SU-DHL-6 (cell line): ENCODE data around the gene ATP6V0D1.

Experiments used
- EZH2phosphoT487 ChIP-seq: fragments of 200-600 bp; sonication (generic), shearing (Covaris generic); conservative IDR thresholded peaks from 2 replicates; pipeline ENCODE4 v1.6.1; 2018; ENCODE audit warnings: mild to moderate bottlenecking, antibody characterized with exemption, low read length, moderate library complexity, mixed read lengths
- TF ChIP-seq, protein P1 (sequence below): fragments of 200-600 bp; sonication (generic); IDR thresholded peaks from one replicate; pipeline ENCODE4 v1.5.1; 2017; ENCODE audit warnings: antibody characterized with exemption, mild to moderate bottlenecking, low read length, moderate library complexity; ENCODE audit not compliant: insufficient read depth, poor library complexity, severe bottlenecking

DNA sequence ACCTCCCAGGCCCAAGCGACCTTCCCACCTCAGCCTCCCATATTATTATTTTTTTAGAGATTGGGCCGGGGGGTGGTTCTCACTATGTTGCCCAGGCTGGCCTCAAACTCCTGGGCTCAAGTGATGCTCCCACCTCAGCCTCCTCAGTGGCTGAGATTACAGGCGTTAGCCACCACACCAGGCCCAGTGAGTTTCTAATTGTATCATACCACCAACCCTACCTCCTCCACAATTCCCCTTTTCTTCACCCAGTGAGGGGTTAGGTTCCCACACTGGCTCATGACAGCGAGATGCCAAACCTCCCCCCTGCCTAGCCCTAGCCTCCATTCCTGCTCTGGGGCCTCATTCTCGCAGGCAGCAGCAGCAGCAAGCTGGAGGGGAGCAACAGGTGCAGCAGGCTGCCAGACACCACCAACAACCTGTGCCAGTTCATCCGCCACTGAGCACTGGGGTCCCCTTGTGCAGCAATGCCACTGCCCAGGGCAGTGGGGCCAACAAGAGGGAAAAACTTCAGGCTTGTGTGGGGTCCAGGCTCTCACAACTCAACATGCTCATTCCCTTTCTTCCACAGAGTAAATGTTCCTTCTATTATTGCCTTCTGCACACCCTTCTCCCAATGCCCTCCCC, 9.1 kb downstream of the ATP6V0D1 start:
- TF ChIP-seq, protein P1, sequence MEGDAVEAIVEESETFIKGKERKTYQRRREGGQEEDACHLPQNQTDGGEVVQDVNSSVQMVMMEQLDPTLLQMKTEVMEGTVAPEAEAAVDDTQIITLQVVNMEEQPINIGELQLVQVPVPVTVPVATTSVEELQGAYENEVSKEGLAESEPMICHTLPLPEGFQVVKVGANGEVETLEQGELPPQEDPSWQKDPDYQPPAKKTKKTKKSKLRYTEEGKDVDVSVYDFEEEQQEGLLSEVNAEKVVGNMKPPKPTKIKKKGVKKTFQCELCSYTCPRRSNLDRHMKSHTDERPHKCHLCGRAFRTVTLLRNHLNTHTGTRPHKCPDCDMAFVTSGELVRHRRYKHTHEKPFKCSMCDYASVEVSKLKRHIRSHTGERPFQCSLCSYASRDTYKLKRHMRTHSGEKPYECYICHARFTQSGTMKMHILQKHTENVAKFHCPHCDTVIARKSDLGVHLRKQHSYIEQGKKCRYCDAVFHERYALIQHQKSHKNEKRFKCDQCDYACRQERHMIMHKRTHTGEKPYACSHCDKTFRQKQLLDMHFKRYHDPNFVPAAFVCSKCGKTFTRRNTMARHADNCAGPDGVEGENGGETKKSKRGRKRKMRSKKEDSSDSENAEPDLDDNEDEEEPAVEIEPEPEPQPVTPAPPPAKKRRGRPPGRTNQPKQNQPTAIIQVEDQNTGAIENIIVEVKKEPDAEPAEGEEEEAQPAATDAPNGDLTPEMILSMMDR, result no peak
- no peak for TF ChIP-seq EZH2phosphoT487
